WTC11 (cell line): ENCODE results near the gene MOV10L1. TPM values are rescaled to one million over a fixed set of nuclear protein-coding genes. Genes with fewer than 3 reads are reported as not detected.

Experiments
- ATAC-seq: fragments of 200-7000 bp; cut with Tn5 transposase; 2 replicates; pipeline ENCODE4 v1.10.0; 2021; ENCODE audit warnings: mild to moderate bottlenecking, moderate library complexity
- CTCF ChIA-PET: fragments of 300-600 bp; sonication (Branson Sonifier 250); formaldehyde crosslinking; loops from one replicate; lab custom pipeline; 2021; ENCODE audit warnings: antibody characterized with exemption; lab: Charles Lee
- POLR2A ChIA-PET: fragments of 350-600 bp; sonication (Branson Sonifier 250); formaldehyde crosslinking; loops from one replicate; lab custom pipeline; 2021; ENCODE audit warnings: antibody characterized with exemption; lab: Charles Lee
- DNase-seq: peaks from one replicate; pipeline ENCODE4 v3.0.0; 2021; ENCODE audit warnings: low spot score
- H3K27ac Mint-ChIP-seq: 2 replicates; pipeline ENCODE4 v1.8.0; 2021; ENCODE audit warnings: mixed read lengths
- H3K27me3 Mint-ChIP-seq: 2 replicates; pipeline ENCODE4 v1.8.0; 2021; ENCODE audit warnings: low read depth, mild to moderate bottlenecking, moderate library complexity, mixed read lengths
- H3K36me3 Mint-ChIP-seq: 2 replicates; pipeline ENCODE4 v1.8.0; 2021; ENCODE audit warnings: mixed read lengths
- H3K4me1 Mint-ChIP-seq: 2 replicates; pipeline ENCODE4 v1.8.0; 2022; ENCODE audit warnings: mixed read lengths
- H3K4me3 Mint-ChIP-seq: 2 replicates; pipeline ENCODE4 v1.8.0; 2021; ENCODE audit warnings: mild to moderate bottlenecking, moderate library complexity, mixed read lengths
- H3K9me3 Mint-ChIP-seq: 2 replicates; pipeline ENCODE4 v1.8.0; 2021; ENCODE audit warnings: mixed read lengths
- ATF3 ChIP-seq: sonication (generic); formaldehyde crosslinking; conservative IDR thresholded peaks from 2 replicates; pipeline ENCODE4 v1.8.1; 2022; ENCODE audit warnings: mild to moderate bottlenecking, missing genetic modification reagents
- EMX1 ChIP-seq: fragments of 250-450 bp; sonication (Bioruptor Pico); IDR thresholded peaks from 2 replicates; pipeline ENCODE4 v1.8.0; 2021; ENCODE audit warnings: mild to moderate bottlenecking
- ETV6 ChIP-seq: sonication (generic); formaldehyde crosslinking; IDR thresholded peaks from 2 replicates; pipeline ENCODE4 v1.8.1; 2022; ENCODE audit warnings: mild to moderate bottlenecking, missing genetic modification reagents
- NFATC4 ChIP-seq: fragments of 250-450 bp; sonication (Bioruptor Pico); IDR thresholded peaks from 2 replicates; pipeline ENCODE4 v1.9.0; 2021; ENCODE audit warnings: mild to moderate bottlenecking
- PRRX2 ChIP-seq: fragments of 250-450 bp; sonication (Bioruptor Pico); IDR thresholded peaks from 2 replicates; pipeline ENCODE4 v1.8.0; 2021; ENCODE audit warnings: mild to moderate bottlenecking
- ZBTB21 ChIP-seq: sonication (generic); formaldehyde crosslinking; IDR thresholded peaks from 2 replicates; pipeline ENCODE4 v1.8.1; 2023; ENCODE audit warnings: mild to moderate bottlenecking, missing genetic modification reagents, borderline replicate concordance
- ZNF121 ChIP-seq: sonication (generic); formaldehyde crosslinking; IDR thresholded peaks from 2 replicates; pipeline ENCODE4 v1.8.0; 2023; ENCODE audit warnings: missing genetic modification reagents
- total RNA-seq: library from RNA; stranded (reverse); gene quantifications from 3 replicates; pipeline ENCODE4 v1.2.3, GENCODE V29; 2021
- TF ChIP-seq, protein P1 (sequence below): sonication (generic); formaldehyde crosslinking; IDR thresholded peaks from 2 replicates; pipeline ENCODE4 v1.8.0; 2023; ENCODE audit warnings: mild to moderate bottlenecking, missing genetic modification reagents
- TF ChIP-seq, protein P2 (sequence below): fragments of 250-450 bp; sonication (Bioruptor Pico); IDR thresholded peaks from 2 replicates; pipeline ENCODE4 v2.1.2; 2022; ENCODE audit warnings: mild to moderate bottlenecking, moderate library complexity
- TF ChIP-seq, protein P3 (sequence below): sonication (generic); formaldehyde crosslinking; IDR thresholded peaks from 2 replicates; pipeline ENCODE4 v1.8.1; 2023; ENCODE audit warnings: mild to moderate bottlenecking, missing genetic modification reagents, borderline replicate concordance
- TF ChIP-seq, protein P4 (sequence below): sonication (generic); formaldehyde crosslinking; IDR thresholded peaks from 2 replicates; pipeline ENCODE4 v1.8.0; 2022; ENCODE audit warnings: missing genetic modification reagents
- TF ChIP-seq, protein P5 (sequence below): sonication (generic); formaldehyde crosslinking; IDR thresholded peaks from 2 replicates; pipeline ENCODE4 v1.8.1; 2023; ENCODE audit warnings: mild to moderate bottlenecking, moderate library complexity, missing genetic modification reagents

The MOV10L1 gene
- total RNA-seq, 1 experiment from 2014 or later: not detected

DNA sequence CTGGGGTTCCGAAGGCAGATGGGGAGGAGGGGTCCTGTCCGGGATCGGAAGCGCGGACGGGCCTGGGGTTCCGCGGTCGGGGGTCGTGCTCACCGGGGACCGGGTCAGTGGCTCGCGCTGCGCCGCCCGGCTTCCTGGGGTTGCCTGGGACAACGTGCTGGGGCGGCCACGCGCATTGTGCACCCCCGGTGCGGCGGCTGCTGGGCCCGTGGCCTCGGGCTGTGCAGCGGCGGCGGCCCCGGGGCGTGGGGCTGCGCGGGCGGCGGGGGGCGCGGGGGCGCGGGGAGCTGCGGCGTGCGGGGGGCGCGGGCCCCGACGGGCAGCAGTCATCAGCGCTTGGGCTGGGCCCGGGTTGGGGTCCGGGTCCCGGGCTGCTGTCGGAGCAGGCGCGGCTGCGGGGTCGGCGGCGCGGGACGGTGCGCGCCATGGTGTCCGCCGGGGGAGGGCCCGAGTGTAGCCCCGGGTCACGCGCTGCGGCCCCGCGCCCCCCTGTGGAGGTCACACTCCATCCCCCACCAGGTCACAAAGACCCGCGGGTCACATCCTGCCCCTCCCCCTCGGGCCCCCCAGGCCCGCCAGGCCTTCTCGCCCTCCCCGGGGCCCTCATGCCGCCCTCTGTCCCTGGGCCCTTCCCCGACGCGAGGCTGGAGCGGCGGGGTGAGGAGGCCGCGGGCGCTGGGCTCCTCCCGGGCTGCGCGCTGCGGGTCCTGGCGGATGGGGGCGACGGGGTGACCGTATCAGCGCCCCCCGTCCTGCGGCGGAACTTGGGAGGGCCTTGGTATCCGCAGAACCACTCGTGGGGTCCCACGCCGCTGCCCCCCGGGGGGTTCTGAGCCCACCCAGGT, 31.5 kb upstream of the MOV10L1 start, which contains the start of gene TTLL8 (continued):
- TF ChIP-seq PRRX2 (CRISPR knock-in tag) (no peak), ZNF121 (CRISPR knock-in tag) (no peak), EMX1 (CRISPR knock-in tag) (no peak)
- TF ChIP-seq, all 79 proteins: peak for 1

DNA sequence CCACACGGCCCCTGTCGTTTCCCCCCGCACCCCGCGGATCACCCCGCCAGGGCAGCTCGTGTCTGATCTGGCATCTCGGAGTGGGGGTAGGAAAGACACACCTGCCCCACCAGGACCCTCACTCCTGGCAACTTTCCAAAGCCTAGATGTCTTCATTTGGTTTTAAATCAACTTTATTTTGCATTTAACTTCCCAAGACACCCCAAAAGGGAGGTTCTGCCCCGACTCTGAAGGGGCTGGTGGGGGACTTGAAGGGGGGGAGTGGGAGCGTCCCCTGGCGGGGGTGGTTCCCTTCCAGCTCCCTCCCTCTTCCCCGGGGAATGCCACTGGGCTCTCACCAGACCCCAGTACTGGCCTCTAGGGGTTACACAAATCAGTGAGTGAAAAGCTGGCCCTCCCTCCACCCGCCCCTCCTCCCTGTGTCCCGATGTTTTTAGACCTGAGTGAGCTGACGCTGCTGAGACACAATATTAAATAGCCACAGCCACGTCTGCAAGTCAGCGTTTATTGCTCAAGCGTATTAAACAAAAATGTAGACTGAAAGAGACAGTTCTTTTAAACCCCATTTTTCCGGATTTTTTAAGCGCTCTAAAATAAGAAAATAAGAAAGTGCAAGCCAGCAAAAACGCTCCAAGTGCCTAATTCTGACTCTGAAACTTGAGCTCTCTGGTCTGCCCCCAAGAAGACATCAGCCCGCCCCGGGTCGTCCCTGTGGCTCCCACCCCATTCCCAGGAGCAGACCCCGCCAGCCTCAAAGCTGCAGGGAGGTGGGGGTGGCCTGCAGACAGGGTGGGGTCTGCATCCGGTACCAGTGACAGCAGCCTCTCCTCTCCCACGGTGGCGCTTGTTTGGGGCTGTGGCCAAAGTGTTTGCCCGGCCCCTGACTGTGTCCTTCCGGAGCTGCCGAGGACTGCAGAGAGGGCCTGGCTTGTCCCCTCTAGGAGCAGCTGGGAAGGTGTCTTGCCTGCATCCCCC, 30.6 kb upstream of the MOV10L1 start:
- no peak for TF ChIP-seq ZBTB21 (CRISPR knock-in tag)
- TF ChIP-seq, protein P1, sequence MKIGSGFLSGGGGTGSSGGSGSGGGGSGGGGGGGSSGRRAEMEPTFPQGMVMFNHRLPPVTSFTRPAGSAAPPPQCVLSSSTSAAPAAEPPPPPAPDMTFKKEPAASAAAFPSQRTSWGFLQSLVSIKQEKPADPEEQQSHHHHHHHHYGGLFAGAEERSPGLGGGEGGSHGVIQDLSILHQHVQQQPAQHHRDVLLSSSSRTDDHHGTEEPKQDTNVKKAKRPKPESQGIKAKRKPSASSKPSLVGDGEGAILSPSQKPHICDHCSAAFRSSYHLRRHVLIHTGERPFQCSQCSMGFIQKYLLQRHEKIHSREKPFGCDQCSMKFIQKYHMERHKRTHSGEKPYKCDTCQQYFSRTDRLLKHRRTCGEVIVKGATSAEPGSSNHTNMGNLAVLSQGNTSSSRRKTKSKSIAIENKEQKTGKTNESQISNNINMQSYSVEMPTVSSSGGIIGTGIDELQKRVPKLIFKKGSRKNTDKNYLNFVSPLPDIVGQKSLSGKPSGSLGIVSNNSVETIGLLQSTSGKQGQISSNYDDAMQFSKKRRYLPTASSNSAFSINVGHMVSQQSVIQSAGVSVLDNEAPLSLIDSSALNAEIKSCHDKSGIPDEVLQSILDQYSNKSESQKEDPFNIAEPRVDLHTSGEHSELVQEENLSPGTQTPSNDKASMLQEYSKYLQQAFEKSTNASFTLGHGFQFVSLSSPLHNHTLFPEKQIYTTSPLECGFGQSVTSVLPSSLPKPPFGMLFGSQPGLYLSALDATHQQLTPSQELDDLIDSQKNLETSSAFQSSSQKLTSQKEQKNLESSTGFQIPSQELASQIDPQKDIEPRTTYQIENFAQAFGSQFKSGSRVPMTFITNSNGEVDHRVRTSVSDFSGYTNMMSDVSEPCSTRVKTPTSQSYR: no peak
- no peak for TF ChIP-seq ATF3 (CRISPR knock-in tag)
- TF ChIP-seq ETV6 (CRISPR knock-in tag): 0 out of 2 replicates have a peak, but pooled peaks have one; percentile 13
- TF ChIP-seq, protein P2, sequence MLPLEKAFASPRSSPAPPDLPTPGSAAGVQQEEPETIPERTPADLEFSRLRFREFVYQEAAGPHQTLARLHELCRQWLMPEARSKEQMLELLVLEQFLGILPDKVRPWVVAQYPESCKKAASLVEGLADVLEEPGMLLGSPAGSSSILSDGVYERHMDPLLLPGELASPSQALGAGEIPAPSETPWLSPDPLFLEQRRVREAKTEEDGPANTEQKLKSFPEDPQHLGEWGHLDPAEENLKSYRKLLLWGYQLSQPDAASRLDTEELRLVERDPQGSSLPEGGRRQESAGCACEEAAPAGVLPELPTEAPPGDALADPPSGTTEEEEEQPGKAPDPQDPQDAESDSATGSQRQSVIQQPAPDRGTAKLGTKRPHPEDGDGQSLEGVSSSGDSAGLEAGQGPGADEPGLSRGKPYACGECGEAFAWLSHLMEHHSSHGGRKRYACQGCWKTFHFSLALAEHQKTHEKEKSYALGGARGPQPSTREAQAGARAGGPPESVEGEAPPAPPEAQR: no peak
- TF ChIP-seq, protein P3, sequence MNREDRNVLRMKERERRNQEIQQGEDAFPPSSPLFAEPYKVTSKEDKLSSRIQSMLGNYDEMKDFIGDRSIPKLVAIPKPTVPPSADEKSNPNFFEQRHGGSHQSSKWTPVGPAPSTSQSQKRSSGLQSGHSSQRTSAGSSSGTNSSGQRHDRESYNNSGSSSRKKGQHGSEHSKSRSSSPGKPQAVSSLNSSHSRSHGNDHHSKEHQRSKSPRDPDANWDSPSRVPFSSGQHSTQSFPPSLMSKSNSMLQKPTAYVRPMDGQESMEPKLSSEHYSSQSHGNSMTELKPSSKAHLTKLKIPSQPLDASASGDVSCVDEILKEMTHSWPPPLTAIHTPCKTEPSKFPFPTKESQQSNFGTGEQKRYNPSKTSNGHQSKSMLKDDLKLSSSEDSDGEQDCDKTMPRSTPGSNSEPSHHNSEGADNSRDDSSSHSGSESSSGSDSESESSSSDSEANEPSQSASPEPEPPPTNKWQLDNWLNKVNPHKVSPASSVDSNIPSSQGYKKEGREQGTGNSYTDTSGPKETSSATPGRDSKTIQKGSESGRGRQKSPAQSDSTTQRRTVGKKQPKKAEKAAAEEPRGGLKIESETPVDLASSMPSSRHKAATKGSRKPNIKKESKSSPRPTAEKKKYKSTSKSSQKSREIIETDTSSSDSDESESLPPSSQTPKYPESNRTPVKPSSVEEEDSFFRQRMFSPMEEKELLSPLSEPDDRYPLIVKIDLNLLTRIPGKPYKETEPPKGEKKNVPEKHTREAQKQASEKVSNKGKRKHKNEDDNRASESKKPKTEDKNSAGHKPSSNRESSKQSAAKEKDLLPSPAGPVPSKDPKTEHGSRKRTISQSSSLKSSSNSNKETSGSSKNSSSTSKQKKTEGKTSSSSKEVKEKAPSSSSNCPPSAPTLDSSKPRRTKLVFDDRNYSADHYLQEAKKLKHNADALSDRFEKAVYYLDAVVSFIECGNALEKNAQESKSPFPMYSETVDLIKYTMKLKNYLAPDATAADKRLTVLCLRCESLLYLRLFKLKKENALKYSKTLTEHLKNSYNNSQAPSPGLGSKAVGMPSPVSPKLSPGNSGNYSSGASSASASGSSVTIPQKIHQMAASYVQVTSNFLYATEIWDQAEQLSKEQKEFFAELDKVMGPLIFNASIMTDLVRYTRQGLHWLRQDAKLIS: no peak
- no peaks in the 10 kb centered on the region; the same call in 1 of the 2 replicates for H3K9me3 Mint-ChIP-seq
- ChIA-PET CTCF (interaction anchor here (0.6 to 2.3 kb wide), 35 partner anchors 12 to 449 kb away, joined by 3 to 22 read pairs (median 4); partner anchors contain the start of genes IL17REL, MLC1 and NCAPH2), POLR2A (interaction anchor here (0.6 kb wide), 1 partner anchor 45 kb away, joined by 5 read pairs; no protein-coding TSS in a partner anchor)
- H3K4me3 Mint-ChIP-seq: peak overlapping the region; percentile 68
- peak; percentile 59 for DNase-seq
- no peak overlapping the region for H3K27ac Mint-ChIP-seq
- H3K27me3 Mint-ChIP-seq: peaks cover 22% of the 10 kb centered on the region
- H3K4me1 Mint-ChIP-seq: peaks cover 12% of the 10 kb centered on the region
- H3K36me3 Mint-ChIP-seq: no peaks in the 10 kb centered on the region
- peak; percentile 74 for ATAC-seq

DNA sequence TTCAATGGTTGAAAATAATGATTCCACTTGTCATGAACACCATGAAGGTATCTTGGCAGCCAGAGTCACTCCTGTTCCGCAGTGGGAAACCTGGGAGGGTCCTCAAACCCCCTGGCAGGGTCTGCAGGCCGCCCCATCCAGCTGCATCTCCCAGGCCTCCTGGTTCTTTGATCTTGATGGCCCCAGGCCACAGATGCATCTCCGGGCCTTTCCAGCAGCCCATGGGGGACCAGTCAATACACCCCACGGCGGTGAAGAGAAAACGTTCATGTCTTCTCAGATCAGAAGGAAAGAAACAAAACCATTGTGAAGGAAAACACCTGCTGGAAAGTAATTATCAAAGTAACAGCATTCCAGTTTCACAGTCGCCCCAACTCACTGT, 29.9 kb upstream of the MOV10L1 start:
- ATAC-seq (no peak), DNase-seq (no peak)
- H3K27ac Mint-ChIP-seq: no peak overlapping the region
- CTCF ChIA-PET: interaction anchor here (0.8 to 2.3 kb wide), 26 partner anchors 11 to 448 kb away, joined by 3 to 22 read pairs (median 4); partner anchors contain the start of genes MLC1 and NCAPH2
- POLR2A ChIA-PET: interaction anchor here (0.6 kb wide), 1 partner anchor 46 kb away, joined by 5 read pairs; no protein-coding TSS in a partner anchor
- peaks cover 20% of the 10 kb centered on the region for H3K27me3 Mint-ChIP-seq
- no peaks in the 10 kb centered on the region for H3K36me3 Mint-ChIP-seq
- no peaks in the 10 kb centered on the region for H3K9me3 Mint-ChIP-seq
- peaks cover 12% of the 10 kb centered on the region for H3K4me1 Mint-ChIP-seq
- TF ChIP-seq ZNF121 (CRISPR knock-in tag) (no peak), ETV6 (CRISPR knock-in tag) (0 out of 2 replicates have a peak, but pooled peaks have one; percentile 8), NFATC4 (no peak), EMX1 (CRISPR knock-in tag) (no peak)
- TF ChIP-seq, protein P4, sequence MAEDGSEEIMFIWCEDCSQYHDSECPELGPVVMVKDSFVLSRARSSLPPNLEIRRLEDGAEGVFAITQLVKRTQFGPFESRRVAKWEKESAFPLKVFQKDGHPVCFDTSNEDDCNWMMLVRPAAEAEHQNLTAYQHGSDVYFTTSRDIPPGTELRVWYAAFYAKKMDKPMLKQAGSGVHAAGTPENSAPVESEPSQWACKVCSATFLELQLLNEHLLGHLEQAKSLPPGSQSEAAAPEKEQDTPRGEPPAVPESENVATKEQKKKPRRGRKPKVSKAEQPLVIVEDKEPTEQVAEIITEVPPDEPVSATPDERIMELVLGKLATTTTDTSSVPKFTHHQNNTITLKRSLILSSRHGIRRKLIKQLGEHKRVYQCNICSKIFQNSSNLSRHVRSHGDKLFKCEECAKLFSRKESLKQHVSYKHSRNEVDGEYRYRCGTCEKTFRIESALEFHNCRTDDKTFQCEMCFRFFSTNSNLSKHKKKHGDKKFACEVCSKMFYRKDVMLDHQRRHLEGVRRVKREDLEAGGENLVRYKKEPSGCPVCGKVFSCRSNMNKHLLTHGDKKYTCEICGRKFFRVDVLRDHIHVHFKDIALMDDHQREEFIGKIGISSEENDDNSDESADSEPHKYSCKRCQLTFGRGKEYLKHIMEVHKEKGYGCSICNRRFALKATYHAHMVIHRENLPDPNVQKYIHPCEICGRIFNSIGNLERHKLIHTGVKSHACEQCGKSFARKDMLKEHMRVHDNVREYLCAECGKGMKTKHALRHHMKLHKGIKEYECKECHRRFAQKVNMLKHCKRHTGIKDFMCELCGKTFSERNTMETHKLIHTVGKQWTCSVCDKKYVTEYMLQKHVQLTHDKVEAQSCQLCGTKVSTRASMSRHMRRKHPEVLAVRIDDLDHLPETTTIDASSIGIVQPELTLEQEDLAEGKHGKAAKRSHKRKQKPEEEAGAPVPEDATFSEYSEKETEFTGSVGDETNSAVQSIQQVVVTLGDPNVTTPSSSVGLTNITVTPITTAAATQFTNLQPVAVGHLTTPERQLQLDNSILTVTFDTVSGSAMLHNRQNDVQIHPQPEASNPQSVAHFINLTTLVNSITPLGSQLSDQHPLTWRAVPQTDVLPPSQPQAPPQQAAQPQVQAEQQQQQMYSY (CRISPR knock-in tag): peak; percentile 52; the same call in 1 of the 2 replicates
- TF ChIP-seq, protein P5, sequence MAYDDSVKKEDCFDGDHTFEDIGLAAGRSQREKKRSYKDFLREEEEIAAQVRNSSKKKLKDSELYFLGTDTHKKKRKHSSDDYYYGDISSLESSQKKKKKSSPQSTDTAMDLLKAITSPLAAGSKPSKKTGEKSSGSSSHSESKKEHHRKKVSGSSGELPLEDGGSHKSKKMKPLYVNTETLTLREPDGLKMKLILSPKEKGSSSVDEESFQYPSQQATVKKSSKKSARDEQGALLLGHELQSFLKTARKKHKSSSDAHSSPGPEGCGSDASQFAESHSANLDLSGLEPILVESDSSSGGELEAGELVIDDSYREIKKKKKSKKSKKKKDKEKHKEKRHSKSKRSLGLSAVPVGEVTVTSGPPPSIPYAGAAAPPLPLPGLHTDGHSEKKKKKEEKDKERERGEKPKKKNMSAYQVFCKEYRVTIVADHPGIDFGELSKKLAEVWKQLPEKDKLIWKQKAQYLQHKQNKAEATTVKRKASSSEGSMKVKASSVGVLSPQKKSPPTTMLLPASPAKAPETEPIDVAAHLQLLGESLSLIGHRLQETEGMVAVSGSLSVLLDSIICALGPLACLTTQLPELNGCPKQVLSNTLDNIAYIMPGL (CRISPR knock-in tag): no peak
- peak overlapping the region; percentile 68 for H3K4me3 Mint-ChIP-seq
